Coronary artery (tissue), 2 donors: ENCODE data around the gene RASD2.

Experiments used
- DNase-seq: peaks from one replicate; pipeline ENCODE4 v3.0.0-alpha.2; 2017; ENCODE audit warnings: low spot score
- H3K27ac ChIP-seq, 2 donors: fragments of 200-600 bp; sonication (generic); one replicate each; pipeline ENCODE4 v1.5.1; 2016 to 2019
- H3K4me3 ChIP-seq: fragments of 200-600 bp; sonication (generic); 2 replicates; pipeline ENCODE4 v1.5.1; 2016; ENCODE audit warnings: mild to moderate bottlenecking, moderate library complexity
- CTCF ChIP-seq: fragments of 200-600 bp; sonication (generic); IDR thresholded peaks from one replicate; pipeline ENCODE4 v1.5.1; 2019; ENCODE audit warnings: antibody characterized with exemption

The RASD2 gene

GRCh38 chr22:35519306-35520000, 21.2 kb upstream of the RASD2 start:
- H3K4me3 ChIP-seq = no peak overlapping the region
- no peak for TF ChIP-seq CTCF

GRCh38 chr22:35521358-35522224, 19.0 kb upstream of the RASD2 start:
- H3K27ac ChIP-seq = no peak overlapping the region
- DNase-seq = no peak

More at GRCh38 chr22:35519306-35520000, 21.2 kb upstream of the RASD2 start:
- no peak for DNase-seq
- no peak overlapping the region for H3K27ac ChIP-seq

GRCh38 chr22:35522225-35523149, 18.1 kb upstream of the RASD2 start:
- Histone ChIP-seq H3K27ac (no peak overlapping the region), H3K4me3 (no peak overlapping the region)
- no peak for TF ChIP-seq CTCF
- DNase-seq = no peak

More at GRCh38 chr22:35521358-35522224, 19.0 kb upstream of the RASD2 start:
- no peak for TF ChIP-seq CTCF
- no peak overlapping the region for H3K4me3 ChIP-seq

- no peak overlapping the region for H3K27ac ChIP-seq
- H3K4me3 ChIP-seq = no peak overlapping the region
- no peak for TF ChIP-seq CTCF
- no peak for DNase-seq
Observed at GRCh38 chr22:35523167-35523947, 17.3 kb upstream of the RASD2 start.

GRCh38 chr22:35524966-35525686, 15.5 kb upstream of the RASD2 start:
- no peak for TF ChIP-seq CTCF
- Histone ChIP-seq H3K27ac (no peak overlapping the region), H3K4me3 (no peak overlapping the region)
- DNase-seq = no peak
